Measurements from ENCODE around the gene PPM1F.
"Not testable (repeated sequence)": the region's sequence is repeated elsewhere in the genome, so short reads cannot be mapped to it uniquely, and the experiment has no call there.

The PPM1F gene

GRCh38 chr22:21945453-21946261 is 7.0 kb downstream of the PPM1F start:
- Mint-ChIP-seq H3K36me3 (ENCODE audit: low read depth) (no peaks in the 10 kb centered on the region), H3K27me3 (ENCODE audit: low read depth) (no peaks in the 10 kb centered on the region), H3K9me3 (no peaks in the 10 kb centered on the region), H3K27ac (no peak overlapping the region), H3K4me1 (ENCODE audit: low read depth) (peaks cover 10% of the 10 kb centered on the region), H3K4me3 (no peak overlapping the region)
- DNase-seq (ENCODE audit: low spot score) = no peak

DNA sequence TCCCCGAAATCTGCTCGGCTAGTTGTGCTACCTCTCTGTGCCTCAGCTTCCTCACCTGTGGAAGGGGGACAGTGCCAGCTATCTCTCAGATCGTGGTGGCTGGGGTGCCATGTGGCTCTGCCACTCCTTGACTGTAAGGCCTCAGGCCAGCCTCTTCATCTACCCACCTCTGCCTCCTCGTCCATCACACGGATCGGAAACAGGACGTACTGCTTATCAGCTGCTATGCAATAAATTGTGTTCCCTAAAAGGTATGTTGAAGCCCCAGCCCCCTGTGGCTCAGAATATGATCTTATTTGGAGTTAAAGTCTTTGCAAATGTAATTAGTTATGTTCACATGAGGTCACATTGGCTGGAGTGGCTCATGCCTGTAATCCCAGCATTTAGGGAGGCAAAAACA is 7.8 kb downstream of the PPM1F start:
- Mint-ChIP-seq H3K27ac (no peak overlapping the region), H3K4me1 (ENCODE audit: low read depth) (peaks cover 10% of the 10 kb centered on the region), H3K4me3 (no peak overlapping the region), H3K9me3 (no peaks in the 10 kb centered on the region), H3K27me3 (ENCODE audit: low read depth) (no peaks in the 10 kb centered on the region), H3K36me3 (ENCODE audit: low read depth) (no peaks in the 10 kb centered on the region)
- DNase-seq (ENCODE audit: low spot score) = no peak

GRCh38 chr22:21943571-21944448 is 8.8 kb downstream of the PPM1F start:
- Mint-ChIP-seq H3K27ac (no peak overlapping the region), H3K4me1 (ENCODE audit: low read depth) (peaks cover 12% of the 10 kb centered on the region), H3K36me3 (ENCODE audit: low read depth) (no peaks in the 10 kb centered on the region), H3K27me3 (ENCODE audit: low read depth) (no peaks in the 10 kb centered on the region), H3K9me3 (no peaks in the 10 kb centered on the region), H3K4me3 (no peak overlapping the region)
- DNase-seq (ENCODE audit: low spot score) = no peak

GRCh38 chr22:21942407-21943343 is 10.0 kb downstream of the PPM1F start:
- DNase-seq (ENCODE audit: low spot score) = peak; percentile 45
- no peaks in the 10 kb centered on the region for H3K9me3 Mint-ChIP-seq
- H3K27ac Mint-ChIP-seq = peak overlapping the region; percentile 51
- H3K4me1 Mint-ChIP-seq (ENCODE audit: low read depth) = peaks cover 19% of the 10 kb centered on the region
- H3K36me3 Mint-ChIP-seq (ENCODE audit: low read depth) = no peaks in the 10 kb centered on the region
- H3K27me3 Mint-ChIP-seq (ENCODE audit: low read depth) = no peaks in the 10 kb centered on the region
- no peak overlapping the region for H3K4me3 Mint-ChIP-seq

- Mint-ChIP-seq H3K4me3 (no peak overlapping the region), H3K27ac (peak overlapping the region; percentile 41), H3K27me3 (ENCODE audit: low read depth) (no peaks in the 10 kb centered on the region), H3K9me3 (no peaks in the 10 kb centered on the region), H3K36me3 (ENCODE audit: low read depth) (no peaks in the 10 kb centered on the region), H3K4me1 (ENCODE audit: low read depth) (peaks cover 20% of the 10 kb centered on the region)
- DNase-seq (ENCODE audit: low spot score) = no peak
Observed at GRCh38 chr22:21941921-21942320, 10.7 kb downstream of the PPM1F start.

DNA sequence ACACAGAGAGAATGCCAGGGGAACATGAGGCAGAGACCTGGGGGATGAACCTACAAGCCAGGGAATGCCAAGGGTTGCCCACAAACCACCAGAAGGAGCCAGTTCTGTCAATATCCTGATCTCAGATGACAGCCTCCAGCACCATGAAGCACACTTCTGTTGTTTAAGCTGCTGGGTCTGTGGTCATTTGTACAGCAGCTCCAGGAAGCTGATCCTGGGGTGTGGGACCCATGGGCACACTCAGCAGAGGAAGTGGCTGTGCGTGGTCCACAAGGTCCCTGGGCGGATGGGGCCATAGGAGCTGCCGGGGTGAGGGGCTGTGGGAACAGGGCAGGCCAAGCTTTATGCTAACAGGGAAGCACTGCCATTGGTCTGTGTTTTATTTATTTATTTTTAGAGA is 12.1 kb downstream of the PPM1F start:
- no peak for DNase-seq (ENCODE audit: low spot score)
- no peaks in the 10 kb centered on the region for H3K36me3 Mint-ChIP-seq (ENCODE audit: low read depth)
- peaks cover 21% of the 10 kb centered on the region for H3K4me1 Mint-ChIP-seq (ENCODE audit: low read depth)
- no peak overlapping the region for H3K27ac Mint-ChIP-seq
- H3K4me3 Mint-ChIP-seq = no peak overlapping the region
- H3K27me3 Mint-ChIP-seq (ENCODE audit: low read depth) = no peaks in the 10 kb centered on the region
- H3K9me3 Mint-ChIP-seq = no peaks in the 10 kb centered on the region

DNA sequence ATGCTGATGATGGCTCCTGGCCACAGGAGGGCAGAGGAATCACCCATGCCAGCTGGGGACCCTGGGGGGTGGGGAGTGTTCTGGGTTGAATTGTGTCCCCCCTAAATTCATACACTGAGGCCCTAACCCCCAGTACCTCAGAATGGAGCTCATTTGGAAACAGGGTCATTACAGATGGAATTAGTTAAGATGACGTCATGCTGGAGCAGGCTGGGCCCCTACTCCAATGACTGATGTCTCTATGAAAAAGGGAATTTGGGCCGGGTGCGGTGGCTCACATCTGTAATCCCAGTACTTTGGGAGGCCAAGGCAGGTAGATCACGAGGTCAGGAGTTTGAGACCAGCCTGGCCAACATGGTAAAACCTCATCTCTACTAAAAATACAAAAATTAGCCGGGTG is 12.7 kb downstream of the PPM1F start:
- not testable (repeated sequence) for H3K4me3 Mint-ChIP-seq; H3K36me3 Mint-ChIP-seq (ENCODE audit: low read depth); H3K27me3 Mint-ChIP-seq (ENCODE audit: low read depth); DNase-seq (ENCODE audit: low spot score); H3K9me3 Mint-ChIP-seq
- peaks cover 21% of the 10 kb centered on the region for H3K4me1 Mint-ChIP-seq (ENCODE audit: low read depth)
- H3K27ac Mint-ChIP-seq = peak overlapping the region; percentile 31

- Mint-ChIP-seq H3K36me3 (ENCODE audit: low read depth) (no peaks in the 10 kb centered on the region), H3K4me3 (no peak overlapping the region), H3K27ac (peak overlapping the region; percentile 3), H3K4me1 (ENCODE audit: low read depth) (peaks cover 21% of the 10 kb centered on the region), H3K9me3 (no peaks in the 10 kb centered on the region), H3K27me3 (ENCODE audit: low read depth) (no peaks in the 10 kb centered on the region)
- no peak for DNase-seq (ENCODE audit: low spot score)
Observed at GRCh38 chr22:21939461-21939913, 13.2 kb downstream of the PPM1F start.

- Mint-ChIP-seq H3K9me3 (no peaks in the 10 kb centered on the region), H3K36me3 (ENCODE audit: low read depth) (no peaks in the 10 kb centered on the region), H3K4me3 (peak overlapping the region; percentile 76), H3K27me3 (ENCODE audit: low read depth) (no peaks in the 10 kb centered on the region), H3K4me1 (ENCODE audit: low read depth) (peaks cover 21% of the 10 kb centered on the region), H3K27ac (no peak overlapping the region)
- no peak for DNase-seq (ENCODE audit: low spot score)
Observed at GRCh38 chr22:21938906-21939305, 13.7 kb downstream of the PPM1F start.

DNA sequence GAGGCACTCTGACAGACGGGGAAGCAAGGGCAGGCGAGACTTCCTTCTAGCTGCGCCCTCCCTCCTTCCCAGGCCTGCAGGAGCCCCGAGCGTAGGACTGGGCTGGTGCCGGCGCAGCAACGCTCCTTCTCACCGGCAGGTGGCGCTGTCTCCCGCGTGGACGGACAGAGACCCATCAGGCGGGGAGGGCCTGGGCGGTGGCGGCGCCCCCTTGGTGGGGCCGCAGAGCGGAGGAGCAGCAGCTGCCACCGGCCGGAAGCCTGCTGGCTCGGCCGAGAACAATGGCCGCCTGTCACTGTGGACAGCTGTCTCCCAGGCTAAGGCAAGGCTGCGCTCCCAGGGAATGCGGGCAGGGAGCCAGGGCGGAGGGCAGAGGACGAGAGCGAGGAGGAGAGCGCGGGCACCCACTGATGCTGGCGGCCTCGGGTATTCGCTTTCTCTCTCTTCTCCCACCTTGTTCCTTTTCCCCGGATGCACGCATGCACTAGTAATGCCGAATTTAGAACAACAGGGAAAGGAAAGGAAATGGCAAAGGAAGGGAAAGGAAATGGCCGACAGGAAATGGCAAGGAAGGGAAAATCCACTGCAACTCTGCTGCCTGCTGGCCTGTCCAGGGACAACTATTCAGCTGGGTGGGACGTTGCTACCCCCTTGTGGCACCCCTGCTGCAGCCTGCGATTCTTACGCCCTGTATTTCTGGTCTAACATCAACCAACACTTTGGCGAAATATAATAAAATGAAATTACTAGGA is 14.4 kb downstream of the PPM1F start:
- H3K27me3 Mint-ChIP-seq (ENCODE audit: low read depth) = no peaks in the 10 kb centered on the region
- H3K9me3 Mint-ChIP-seq = no peaks in the 10 kb centered on the region
- peak overlapping the region; percentile 76 for H3K4me3 Mint-ChIP-seq
- peak overlapping the region; percentile 63 for H3K27ac Mint-ChIP-seq
- H3K4me1 Mint-ChIP-seq (ENCODE audit: low read depth) = peaks cover 21% of the 10 kb centered on the region
- no peaks in the 10 kb centered on the region for H3K36me3 Mint-ChIP-seq (ENCODE audit: low read depth)
- DNase-seq (ENCODE audit: low spot score) = peak; percentile 88

- Mint-ChIP-seq H3K27ac (peak overlapping the region; percentile 63), H3K27me3 (ENCODE audit: low read depth) (no peaks in the 10 kb centered on the region), H3K9me3 (no peaks in the 10 kb centered on the region), H3K36me3 (ENCODE audit: low read depth) (no peaks in the 10 kb centered on the region), H3K4me1 (ENCODE audit: low read depth) (peaks cover 21% of the 10 kb centered on the region), H3K4me3 (peak overlapping the region; percentile 76)
- DNase-seq (ENCODE audit: low spot score) = no peak
Observed at GRCh38 chr22:21937821-21938070, 14.9 kb downstream of the PPM1F start.

- no peak overlapping the region for H3K4me3 Mint-ChIP-seq
- no peak for DNase-seq (ENCODE audit: low spot score)
- no peaks in the 10 kb centered on the region for H3K36me3 Mint-ChIP-seq (ENCODE audit: low read depth)
- peaks cover 19% of the 10 kb centered on the region for H3K4me1 Mint-ChIP-seq (ENCODE audit: low read depth)
- no peaks in the 10 kb centered on the region for H3K9me3 Mint-ChIP-seq
- no peak overlapping the region for H3K27ac Mint-ChIP-seq
- H3K27me3 Mint-ChIP-seq (ENCODE audit: low read depth) = no peaks in the 10 kb centered on the region
Observed at GRCh38 chr22:21937041-21937820, 15.4 kb downstream of the PPM1F start.
